GM12878 (cell line): ENCODE results near the gene CD63. TPM values are rescaled to one million over a fixed set of nuclear protein-coding genes. Genes with fewer than 3 reads are reported as not detected.

Source experiments
- E4F1 ChIP-seq: fragments of 450-650 bp; IDR thresholded peaks from 2 replicates; pipeline ENCODE4 v1.6.1; 2018; ENCODE audit warnings: borderline replicate concordance, mild to moderate bottlenecking; ENCODE audit not compliant: partially characterized antibody
- JUNB ChIP-seq: IDR thresholded peaks from 2 replicates; pipeline ENCODE4 v1.6.1; 2016; ENCODE audit warnings: antibody characterized with exemption, mild to moderate bottlenecking
- MAX ChIP-seq: IDR thresholded peaks from 2 replicates; pipeline ENCODE4 v1.6.1; 2012; ENCODE audit warnings: low read depth, low read length, improper control_type of control experiment
- REST ChIP-seq: IDR thresholded peaks from 2 replicates; pipeline ENCODE4 v1.6.1; 2012; ENCODE audit warnings: mild to moderate bottlenecking, low read depth, low read length
- SUZ12 ChIP-seq: fragments of 200-600 bp; sonication (generic); IDR thresholded peaks from one replicate; pipeline ENCODE4 v1.6.1; 2018; ENCODE audit warnings: antibody characterized with exemption, mild to moderate bottlenecking; ENCODE audit not compliant: unreplicated experiment
- polyA plus RNA-seq, 11 experiments: library from polyadenylated mRNA; depleted of rRNA in 4 of 11; unstranded in 6 of 11; stranded (reverse) in 5 of 11; fragments of >200 nt; fragmentation: Nextera tagmentation in 4 of 11; fragmentation: Illumina TruSeq in 1 of 11; extraction: Ambion mirVana in 4 of 11; extraction: Trizol in 1 of 11; gene quantifications; 1 replicate in 1 of 11; 2 replicates in 10 of 11; pipeline versions ENCODE4 v1.2.1 to v1.2.3, GENCODE V29; 2011 to 2016; ENCODE audit warnings: inconsistent platforms in 2 of 11, missing spikeins in 2 of 11, low read depth in 1 of 11
- total RNA-seq, 4 experiments: library from RNA; depleted of rRNA in 3 of 4; stranded (reverse); fragments of >200 nt in 3 of 4; fragmentation: Illumina TruSeq in 1 of 4; extraction: Trizol in 1 of 4; gene quantifications; 2 replicates each; pipeline versions ENCODE4 v1.2.1 to v1.2.3, GENCODE V29; 2013 to 2021

The CD63 gene
- total and polyA plus RNA-seq, 10 of the 15 experiments (the other 5 are each of a cell fraction or from before 2014, with no cell fraction given) = 147 to 220 (median 183) TPM

- no peak for TF ChIP-seq REST
- no peak for TF ChIP-seq JUNB
- TF ChIP-seq MAX = no peak
- TF ChIP-seq E4F1 = no peak
- no peak for TF ChIP-seq SUZ12
- TF ChIP-seq, all 136 proteins: peak for 0
Observed at GRCh38 chr12:55771736-55772135, 42.9 kb upstream of the CD63 start (continued).
